SK-N-SH (cell line): Measurements from ENCODE around the gene ZNF221. TPM values are rescaled to one million over a fixed set of nuclear protein-coding genes. Genes with fewer than 3 reads are reported as not detected.

Source experiments
- CTCF ChIA-PET: fragments of 300-600, 350-600 bp; formaldehyde crosslinking; extraction: SDS; loops from one replicate; lab custom pipeline; 2021; lab: Yijun Ruan, JAX
- POLR2A ChIA-PET: fragments of 350-600 bp; sonication (Branson Sonifier 250); formaldehyde crosslinking; extraction: SDS; loops from one replicate; lab custom pipeline; 2020; ENCODE audit warnings: antibody characterized with exemption, inconsistent platforms; lab: Yijun Ruan, JAX
- DNase-seq: peaks from one replicate; pipeline ENCODE4 v3.0.0; 2012
- H2AFZ ChIP-seq: fragments of 200-600 bp; sonication (generic); 2 replicates; pipeline ENCODE4 v1.8.1; 2016; ENCODE audit warnings: antibody characterized with exemption, mild to moderate bottlenecking, low read depth
- H3F3A ChIP-seq: fragments of 200-600 bp; sonication (generic); replicated peaks from 2 replicates; pipeline ENCODE3; 2016; ENCODE audit warnings: antibody characterized with exemption, mild to moderate bottlenecking; ENCODE audit not compliant: insufficient read depth
- H3K27ac ChIP-seq, 2 experiments: fragments of 200-500 bp in 1 of 2; fragments of 200-600 bp in 1 of 2; sonication (Bioruptor generic) in 1 of 2; sonication (generic), shearing (Covaris generic) in 1 of 2; 2 replicates each; pipeline versions ENCODE4 v1.5.1 to v1.6.1; 2014 to 2016; ENCODE audit warnings: low read depth in 2 of 2, inconsistent platforms in 1 of 2, low read length in 1 of 2, mild to moderate bottlenecking in 1 of 2, mixed read lengths in 1 of 2
- H3K27me3 ChIP-seq: fragments of 200-600 bp; sonication (generic), shearing (Covaris generic); 2 replicates; pipeline ENCODE4 v1.6.1; 2016; ENCODE audit warnings: mixed run types; ENCODE audit not compliant: insufficient read depth
- H3K36me3 ChIP-seq, 2 experiments: fragments of 200-500 bp in 1 of 2; fragments of 200-600 bp in 1 of 2; sonication (Bioruptor generic) in 1 of 2; sonication (generic) in 1 of 2; replicated peaks in 1 of 2; 2 replicates each; pipeline versions ENCODE3 to v1.5.1; 2014 to 2016; ENCODE audit warnings: low read length in 1 of 2, mild to moderate bottlenecking in 1 of 2; ENCODE audit not compliant: insufficient read depth in 2 of 2, control insufficient read depth in 1 of 2
- H3K4me1 ChIP-seq, 2 experiments: fragments of 200-500 bp in 1 of 2; fragments of 200-600 bp in 1 of 2; sonication (Bioruptor generic) in 1 of 2; sonication (generic), shearing (Covaris generic) in 1 of 2; 2 replicates each; pipeline versions ENCODE4 v1.5.1 to v1.6.1; 2014 to 2016; ENCODE audit warnings: low read depth in 1 of 2, low read length in 1 of 2, mixed run types in 1 of 2; ENCODE audit not compliant: insufficient read depth in 2 of 2, control insufficient read depth in 1 of 2
- H3K4me2 ChIP-seq: fragments of 200-600 bp; sonication (generic), shearing (Covaris generic); 2 replicates; pipeline ENCODE4 v1.6.1; 2017; ENCODE audit warnings: mixed run types
- H3K4me3 ChIP-seq, 2 experiments: fragments of 200-500 bp in 1 of 2; fragments of 200-600 bp in 1 of 2; sonication (Bioruptor generic) in 1 of 2; sonication (generic), shearing (Covaris generic) in 1 of 2; 2 replicates each; pipeline versions ENCODE4 v1.5.1 to v1.8.1; 2014 to 2016; ENCODE audit warnings: low read depth in 2 of 2, inconsistent platforms in 1 of 2, low read length in 1 of 2, mild to moderate bottlenecking in 1 of 2, mixed read lengths in 1 of 2, moderate library complexity in 1 of 2
- H3K79me2 ChIP-seq: fragments of 200-600 bp; sonication (generic); 2 replicates; pipeline ENCODE4 v1.8.1; 2017; ENCODE audit warnings: mild to moderate bottlenecking; ENCODE audit not compliant: insufficient read depth
- H3K9ac ChIP-seq: fragments of 200-600 bp; sonication (generic); 2 replicates; pipeline ENCODE4 v1.6.1; 2017; ENCODE audit warnings: mixed run types
- H3K9me2 ChIP-seq: fragments of 200-600 bp; sonication (generic); 2 replicates; pipeline ENCODE4 v1.6.1; 2017; ENCODE audit warnings: mixed run types
- H3K9me3 ChIP-seq: fragments of 200-600 bp; sonication (generic); 2 replicates; pipeline ENCODE4 v1.6.1; 2017; ENCODE audit warnings: mixed run types, mild to moderate bottlenecking, moderate library complexity
- H4K20me1 ChIP-seq: fragments of 200-600 bp; sonication (generic); 2 replicates; pipeline ENCODE4 v1.6.1; 2017; ENCODE audit warnings: mild to moderate bottlenecking, mixed run types; ENCODE audit not compliant: insufficient read depth
- CTCF ChIP-seq: fragments of 200-600 bp; sonication (generic); IDR thresholded peaks from 2 replicates; pipeline ENCODE4 v1.6.1; 2017; ENCODE audit warnings: antibody characterized with exemption, mild to moderate bottlenecking, moderate library complexity
- ELF1 ChIP-seq: IDR thresholded peaks from 2 replicates; pipeline ENCODE4 v1.4.0; 2012
- EP300 ChIP-seq, 2 experiments: IDR thresholded peaks; 2 replicates each; pipeline versions ENCODE4 v1.4.0 to v1.6.1; 2012; ENCODE audit warnings: borderline replicate concordance in 1 of 2, low read depth in 1 of 2, low read length in 1 of 2
- EZH2phosphoT487 ChIP-seq: fragments of 200-600 bp; sonication (generic); IDR thresholded peaks from 2 replicates; pipeline ENCODE4 v1.6.1; 2017; ENCODE audit warnings: low read depth, mixed run types, mild to moderate bottlenecking, antibody characterized with exemption, moderate library complexity, borderline replicate concordance
- FOSL2 ChIP-seq: IDR thresholded peaks from 2 replicates; pipeline ENCODE4 v1.4.0; 2012; ENCODE audit warnings: low read depth, mild to moderate bottlenecking, moderate library complexity, borderline replicate concordance
- FOXJ3 ChIP-seq: sonication (generic); formaldehyde crosslinking; IDR thresholded peaks from 2 replicates; pipeline ENCODE4 v1.5.1; 2020; ENCODE audit warnings: mild to moderate bottlenecking, missing genetic modification reagents
- FOXM1 ChIP-seq: IDR thresholded peaks from 2 replicates; pipeline ENCODE4 v1.4.0; 2012; ENCODE audit warnings: low read depth, mild to moderate bottlenecking
- GABPA ChIP-seq: IDR thresholded peaks from 2 replicates; pipeline ENCODE4 v1.4.0; 2012; ENCODE audit warnings: low read depth, mild to moderate bottlenecking
- GATA2 ChIP-seq: sonication (generic); formaldehyde crosslinking; IDR thresholded peaks from 2 replicates; pipeline ENCODE4 v1.5.0; 2020; ENCODE audit warnings: mild to moderate bottlenecking, missing genetic modification reagents
- MAX ChIP-seq: IDR thresholded peaks from 2 replicates; pipeline ENCODE4 v1.4.0; 2012; ENCODE audit warnings: low read depth
- MEF2A ChIP-seq: IDR thresholded peaks from 2 replicates; pipeline ENCODE4 v1.4.0; 2012; ENCODE audit warnings: low read depth, borderline replicate concordance
- MXI1 ChIP-seq: IDR thresholded peaks from 2 replicates; pipeline ENCODE4 v1.6.1; 2012; ENCODE audit warnings: mild to moderate bottlenecking, low read depth, low read length, improper control_type of control experiment
- NFIC ChIP-seq: IDR thresholded peaks from 2 replicates; pipeline ENCODE4 v1.4.0; 2012; ENCODE audit warnings: borderline replicate concordance
- NRF1 ChIP-seq: IDR thresholded peaks from 2 replicates; pipeline ENCODE4 v1.6.1; 2012; ENCODE audit warnings: low read depth, mild to moderate bottlenecking, low read length
- POLR2AphosphoS5 ChIP-seq: IDR thresholded peaks from 2 replicates; pipeline ENCODE4 v1.6.1; 2012; ENCODE audit warnings: low read depth, low read length
- RAD21 ChIP-seq: IDR thresholded peaks from 2 replicates; pipeline ENCODE4 v1.6.1; 2012; ENCODE audit warnings: mild to moderate bottlenecking, low read length
- RCOR1 ChIP-seq: fragments of 150-350 bp; IDR thresholded peaks from 2 replicates; pipeline ENCODE4 v1.6.1; 2017; ENCODE audit warnings: antibody characterized with exemption, low read length
- RFX5 ChIP-seq: IDR thresholded peaks from 2 replicates; pipeline ENCODE4 v1.6.1; 2012; ENCODE audit warnings: mild to moderate bottlenecking, improper control_type of control experiment, low read length
- SMC3 ChIP-seq: IDR thresholded peaks from 2 replicates; pipeline ENCODE4 v1.6.1; 2012; ENCODE audit warnings: low read depth, low read length, improper control_type of control experiment
- TAF1 ChIP-seq: IDR thresholded peaks from 2 replicates; pipeline ENCODE4 v1.6.1; 2012; ENCODE audit warnings: low read depth, mild to moderate bottlenecking, low read length, moderate library complexity, borderline replicate concordance
- TCF12 ChIP-seq: IDR thresholded peaks from 2 replicates; pipeline ENCODE4 v1.4.0; 2012
- TEAD4 ChIP-seq: IDR thresholded peaks from 2 replicates; pipeline ENCODE4 v1.4.0; 2012; ENCODE audit warnings: mild to moderate bottlenecking, borderline replicate concordance; ENCODE audit not compliant: insufficient read depth
- USF1 ChIP-seq: IDR thresholded peaks from 2 replicates; pipeline ENCODE4 v1.4.0; 2012; ENCODE audit warnings: low read depth, borderline replicate concordance
- USF2 ChIP-seq: fragments of 150-350 bp; IDR thresholded peaks from 2 replicates; pipeline ENCODE4 v1.6.1; 2017; ENCODE audit warnings: antibody characterized with exemption, low read length, low read depth, borderline replicate concordance
- WGBS: methylation state at CpG from one replicate; pipeline ENCODE4 v1.1.6; 2017; ENCODE audit warnings: low lambda C conversion rate; 5-methylcytosine and 5-hydroxymethylcytosine counted together
- polyA plus RNA-seq, 3 experiments: library from polyadenylated mRNA; depleted of rRNA; stranded (reverse); fragments of >200 nt; gene quantifications; 2 replicates each; pipeline ENCODE4 v1.2.3, GENCODE V29; 2012

Gene ZNF221
- polyA plus RNA-seq, 1 of the 3 experiments (the other 2 are of a cell fraction): 0.64 TPM

GRCh38 chr19:43957891-43958290 lies 6.9 kb downstream of the ZNF221 start:
- H3K4me2 ChIP-seq: no peak overlapping the region
- no peak overlapping the region for H3K27ac ChIP-seq
- H3K9me3 ChIP-seq: peaks cover 8% of the 10 kb centered on the region
- no peaks in the 10 kb centered on the region for H3K79me2 ChIP-seq
- no peak overlapping the region for H2AFZ ChIP-seq
- no peaks in the 10 kb centered on the region for H3K27me3 ChIP-seq
- no peaks in the 10 kb centered on the region for H3K4me1 ChIP-seq
- H3F3A ChIP-seq: peaks cover 4% of the 10 kb centered on the region
- no peaks in the 10 kb centered on the region for H3K9me2 ChIP-seq
- ChIA-PET POLR2A (no interaction called here), CTCF (no interaction called here)
- DNase-seq: no peak
- no peaks in the 10 kb centered on the region for H4K20me1 ChIP-seq
- no peak overlapping the region for H3K9ac ChIP-seq
- no peak overlapping the region; a peak in 1 of 4 replicates for H3K4me3 ChIP-seq
- H3K36me3 ChIP-seq: peaks cover 13 to 22% of the 10 kb centered on the region in 2 experiments
- 76% methylated on average over 3 of the region's 3 CpGs for WGBS
- TF ChIP-seq FOSL2 (no peak), NRF1 (no peak), POLR2AphosphoS5 (no peak), TAF1 (no peak), TCF12 (no peak), USF2 (no peak), MXI1 (no peak), ELF1 (no peak), RCOR1 (no peak), RFX5 (no peak), FOXM1 (no peak), RAD21 (no peak), NFIC (no peak), GATA2 (CRISPR knock-in tag) (no peak), FOXJ3 (CRISPR knock-in tag) (no peak)
- TF ChIP-seq, all 33 proteins: peak for 0

- Histone ChIP-seq H3K27me3 (no peaks in the 10 kb centered on the region), H3K4me3 (no peak overlapping the region; a peak in 1 of 4 replicates), H3K79me2 (no peaks in the 10 kb centered on the region), H2AFZ (no peak overlapping the region), H3K9me2 (no peaks in the 10 kb centered on the region), H3K9ac (no peak overlapping the region), H3K9me3 (peaks cover 20% of the 10 kb centered on the region), H3K4me1 (no peaks in the 10 kb centered on the region), H3F3A (peaks cover 4% of the 10 kb centered on the region), H3K27ac (no peak overlapping the region), H3K36me3 (peaks cover 31 to 36% of the 10 kb centered on the region in 2 experiments), H3K4me2 (no peak overlapping the region), H4K20me1 (no peaks in the 10 kb centered on the region)
- POLR2A ChIA-PET: no interaction called here
- WGBS: 64% methylated on average over 4 of the region's 4 CpGs
- CTCF ChIA-PET: no interaction called here
- no peak for DNase-seq
- TF ChIP-seq NFIC (no peak), EP300 (IDR thresholded peaks at IDR 0.05; ENCODE audit: borderline replicate concordance in 1 of 2, low read depth in 1 of 2, low read length in 1 of 2) (no peak), TAF1 (no peak), MEF2A (no peak), USF1 (no peak), NRF1 (no peak), RAD21 (no peak), POLR2AphosphoS5 (no peak), TEAD4 (no peak), CTCF (no peak), FOXJ3 (CRISPR knock-in tag) (no peak), MXI1 (no peak), EZH2phosphoT487 (no peak), GABPA (no peak), SMC3 (no peak), MAX (no peak)
Observed at GRCh38 chr19:43960411-43960810, 9.4 kb downstream of the ZNF221 start.
